ENCODE results near the gene NFASC.

Gene NFASC

GRCh38 chr1:205030241-205030640, 159.6 kb downstream of the NFASC start:
- no peak overlapping the region for H2AFZ ChIP-seq (ENCODE audit: low read depth, low read length)
- no peak for TF ChIP-seq CTCF (IDR thresholded peaks at IDR 0.05; ENCODE audit: low read depth, low read length)
- H3K79me2 ChIP-seq (ENCODE audit: low read length), result no peaks in the 10 kb centered on the region
- H3K27ac ChIP-seq (ENCODE audit: low read length), result no peak overlapping the region
- no peak overlapping the region for H3K4me3 ChIP-seq (ENCODE audit: low read length)
- H3K4me2 ChIP-seq (ENCODE audit: low read length), result no peak overlapping the region
- H3K36me3 ChIP-seq (replicated peaks; ENCODE audit: low read depth, low read length), result no peaks in the 10 kb centered on the region
- H4K20me1 ChIP-seq (ENCODE audit: insufficient read depth, low read length), result no peaks in the 10 kb centered on the region
- no peak overlapping the region for H3K9ac ChIP-seq (ENCODE audit: low read length)
- H3K9me3 ChIP-seq (ENCODE audit: insufficient read depth, low read length), result no peaks in the 10 kb centered on the region
- no peaks in the 10 kb centered on the region for H3K4me1 ChIP-seq (ENCODE audit: low read length)
- peaks cover 48% of the 10 kb centered on the region for H3K27me3 ChIP-seq (ENCODE audit: low read depth, low read length)

GRCh38 chr1:205030896-205031295, 160.2 kb downstream of the NFASC start:
- no peaks in the 10 kb centered on the region for H3K9me3 ChIP-seq (ENCODE audit: insufficient read depth, low read length)
- no peaks in the 10 kb centered on the region for H4K20me1 ChIP-seq (ENCODE audit: insufficient read depth, low read length)
- H3K27ac ChIP-seq (ENCODE audit: low read length), result no peak overlapping the region
- peaks cover 54% of the 10 kb centered on the region for H3K27me3 ChIP-seq (ENCODE audit: low read depth, low read length)
- no peaks in the 10 kb centered on the region for H3K4me1 ChIP-seq (ENCODE audit: low read length)
- H3K4me2 ChIP-seq (ENCODE audit: low read length), result no peak overlapping the region
- no peaks in the 10 kb centered on the region for H3K79me2 ChIP-seq (ENCODE audit: low read length)
- H3K9ac ChIP-seq (ENCODE audit: low read length), result no peak overlapping the region
- H2AFZ ChIP-seq (ENCODE audit: low read depth, low read length), result no peak overlapping the region
- TF ChIP-seq CTCF (IDR thresholded peaks at IDR 0.05; ENCODE audit: low read depth, low read length) (no peak), EZH2phosphoT487 (IDR thresholded peaks at IDR 0.05; ENCODE audit: low read depth) (no peak)
- no peaks in the 10 kb centered on the region for H3K36me3 ChIP-seq (replicated peaks; ENCODE audit: low read depth, low read length)
- no peak overlapping the region for H3K4me3 ChIP-seq (ENCODE audit: low read length)

GRCh38 chr1:205032508-205032907, 161.8 kb downstream of the NFASC start:
- no peaks in the 10 kb centered on the region for H3K36me3 ChIP-seq (replicated peaks; ENCODE audit: low read depth, low read length)
- H3K4me2 ChIP-seq (ENCODE audit: low read length), result no peak overlapping the region
- peaks cover 52% of the 10 kb centered on the region for H3K27me3 ChIP-seq (ENCODE audit: low read depth, low read length)
- H3K79me2 ChIP-seq (ENCODE audit: low read length), result no peaks in the 10 kb centered on the region
- no peak overlapping the region for H2AFZ ChIP-seq (ENCODE audit: low read depth, low read length)
- no peaks in the 10 kb centered on the region for H3K4me1 ChIP-seq (ENCODE audit: low read length)
- H4K20me1 ChIP-seq (ENCODE audit: insufficient read depth, low read length), result no peaks in the 10 kb centered on the region
- H3K9ac ChIP-seq (ENCODE audit: low read length), result no peak overlapping the region
- no peaks in the 10 kb centered on the region for H3K9me3 ChIP-seq (ENCODE audit: insufficient read depth, low read length)
- no peak overlapping the region for H3K27ac ChIP-seq (ENCODE audit: low read length)
- TF ChIP-seq CTCF (IDR thresholded peaks at IDR 0.05; ENCODE audit: low read depth, low read length) (no peak), EZH2phosphoT487 (IDR thresholded peaks at IDR 0.05; ENCODE audit: low read depth) (no peak)
- no peak overlapping the region for H3K4me3 ChIP-seq (ENCODE audit: low read length)

GRCh38 chr1:205037539-205037938, 166.9 kb downstream of the NFASC start:
- Histone ChIP-seq H3K27ac (ENCODE audit: low read length) (no peak overlapping the region), H2AFZ (ENCODE audit: low read depth, low read length) (no peak overlapping the region), H3K4me1 (ENCODE audit: low read length) (no peaks in the 10 kb centered on the region), H3K36me3 (replicated peaks; ENCODE audit: low read depth, low read length) (no peaks in the 10 kb centered on the region), H3K27me3 (ENCODE audit: low read depth, low read length) (peaks cover 63% of the 10 kb centered on the region), H3K4me3 (ENCODE audit: low read length) (no peak overlapping the region), H3K9me3 (ENCODE audit: insufficient read depth, low read length) (no peaks in the 10 kb centered on the region), H3K9ac (ENCODE audit: low read length) (no peak overlapping the region), H3K4me2 (ENCODE audit: low read length) (no peak overlapping the region), H4K20me1 (ENCODE audit: insufficient read depth, low read length) (no peaks in the 10 kb centered on the region), H3K79me2 (ENCODE audit: low read length) (no peaks in the 10 kb centered on the region)
- TF ChIP-seq CTCF (IDR thresholded peaks at IDR 0.05; ENCODE audit: low read depth, low read length) (no peak), EZH2phosphoT487 (IDR thresholded peaks at IDR 0.05; ENCODE audit: low read depth) (no peak)
